GM18907 (cell line): Measurements from ENCODE around the gene CYP4B1.
"Not testable (repeated sequence)": the region's sequence is repeated elsewhere in the genome, so short reads cannot be mapped to it uniquely, and the experiment has no call there.

Experiments used
- ATAC-seq: cut with Tn5 transposase; IDR thresholded peaks from one replicate; pipeline ENCODE4 v1.9.1; 2021; ENCODE audit warnings: mild to moderate bottlenecking, moderate library complexity; ENCODE audit not compliant: unreplicated experiment

The CYP4B1 gene

GRCh38 chr1:46798810-46799209 is at the start of gene CYP4B1:
CYP4B1 (plus strand) TSS chr1:46799046; CDS start chr1:46799082, 36 bp downstream.
- ATAC-seq, result no peak

DNA sequence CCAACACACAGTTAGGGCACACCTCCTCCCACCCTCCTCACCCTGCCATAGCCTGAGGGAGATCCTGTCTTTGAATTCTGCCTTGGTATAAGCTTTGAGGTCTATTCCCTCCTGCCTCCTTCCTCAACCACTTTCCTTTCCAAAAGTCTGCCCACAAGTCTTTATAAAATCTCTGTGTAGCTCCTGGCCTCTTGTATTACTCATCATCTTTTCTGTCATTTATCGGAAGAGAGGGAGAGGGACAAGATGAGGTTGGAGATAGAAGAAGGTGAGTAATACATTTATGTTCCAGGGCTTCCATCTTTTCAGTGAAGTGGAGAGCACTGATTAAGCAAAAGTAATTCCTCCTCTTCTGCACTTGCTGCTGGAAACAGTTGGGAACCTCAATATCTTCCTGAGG is 49.4 kb upstream of the CYP4B1 start:
- no peak for ATAC-seq

DNA sequence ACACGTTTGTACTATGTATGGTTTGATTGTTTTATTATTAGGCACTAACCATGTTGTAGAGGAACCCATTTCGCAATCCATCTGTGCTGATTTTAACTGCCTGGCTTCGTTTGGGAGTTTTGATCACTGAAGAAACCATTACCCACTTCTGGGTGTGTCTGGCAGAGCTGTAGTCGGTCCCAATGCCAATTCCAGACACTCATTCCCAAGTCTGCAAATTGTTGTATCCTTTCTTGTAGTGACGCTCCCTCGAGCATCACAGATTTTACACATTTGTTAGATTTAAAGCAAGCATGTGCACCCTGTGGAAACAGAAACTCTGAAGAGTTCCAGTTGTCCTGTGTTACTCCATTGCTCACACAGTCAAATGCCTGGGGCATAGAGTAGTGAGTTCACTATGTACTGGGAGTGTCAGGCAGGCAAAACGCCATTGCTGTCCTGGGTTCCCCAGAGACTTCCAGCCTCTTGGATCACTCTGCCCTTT is 48.9 kb upstream of the CYP4B1 start:
- ATAC-seq, result no peak

DNA sequence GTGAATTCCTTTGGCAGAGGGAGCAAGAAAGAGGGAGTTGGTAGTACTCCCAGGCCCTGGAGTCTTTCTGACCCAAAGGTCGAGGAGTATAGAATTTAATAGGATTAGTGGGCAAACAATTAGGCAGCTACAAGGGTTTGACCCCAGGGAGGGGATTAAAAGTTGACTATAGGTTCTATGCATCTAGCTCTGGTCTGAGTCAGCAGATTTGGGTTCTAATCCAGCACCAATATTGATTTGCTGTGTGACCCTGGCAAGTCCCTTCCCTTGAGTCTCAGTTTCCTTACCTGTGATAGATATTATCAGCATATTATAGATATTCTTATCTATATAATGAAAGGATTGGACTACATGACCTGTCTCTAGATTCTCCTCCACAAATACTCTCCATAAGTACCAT is 44.9 kb upstream of the CYP4B1 start:
- ATAC-seq, result no peak

- not testable (repeated sequence) for ATAC-seq
Measured at GRCh38 chr1:46754707-46755106, 44.1 kb upstream of the CYP4B1 start.

- ATAC-seq, result no peak
Measured at GRCh38 chr1:46755121-46755520, 43.7 kb upstream of the CYP4B1 start.

DNA sequence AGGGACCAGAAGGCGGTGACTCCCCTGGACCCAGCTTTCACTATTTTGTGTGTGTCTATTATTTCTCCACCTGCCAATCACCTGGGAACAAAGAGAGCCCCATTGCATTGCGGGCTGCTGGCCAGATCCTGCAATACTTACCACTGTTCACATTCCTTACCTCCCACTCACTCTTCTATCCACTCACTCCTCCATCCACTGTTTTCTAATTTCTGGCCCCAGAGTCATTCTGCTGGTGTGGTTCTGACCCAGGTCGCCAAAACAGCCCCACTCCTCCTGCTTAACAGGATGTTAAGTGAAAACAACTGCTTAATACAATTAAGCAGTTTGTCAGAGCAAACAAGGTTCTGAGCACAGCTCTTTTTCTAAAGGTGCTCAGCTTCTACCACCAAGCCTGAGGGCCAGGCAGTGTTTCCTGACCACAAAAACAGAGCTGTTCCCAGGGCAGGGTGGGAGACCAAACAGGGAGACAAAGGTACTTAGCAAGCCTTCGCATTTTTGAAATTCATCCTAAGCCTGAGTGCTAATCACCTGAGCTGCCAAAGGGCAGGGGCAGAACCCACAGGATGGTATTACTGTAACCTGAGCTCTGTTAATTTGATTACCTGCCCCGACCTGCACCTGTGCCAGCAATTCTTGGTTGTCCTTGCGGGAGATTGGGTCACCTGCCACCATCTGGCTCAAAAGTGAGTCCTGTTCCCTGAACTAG is 41.4 kb upstream of the CYP4B1 start:
- ATAC-seq, result no peak

- no peak for ATAC-seq
Measured at GRCh38 chr1:46757956-46758528, 40.8 kb upstream of the CYP4B1 start.

- no peak for ATAC-seq
Measured at GRCh38 chr1:46760558-46761166, 38.2 kb upstream of the CYP4B1 start.

- no peak for ATAC-seq
Measured at GRCh38 chr1:46761740-46762139, 37.1 kb upstream of the CYP4B1 start.

DNA sequence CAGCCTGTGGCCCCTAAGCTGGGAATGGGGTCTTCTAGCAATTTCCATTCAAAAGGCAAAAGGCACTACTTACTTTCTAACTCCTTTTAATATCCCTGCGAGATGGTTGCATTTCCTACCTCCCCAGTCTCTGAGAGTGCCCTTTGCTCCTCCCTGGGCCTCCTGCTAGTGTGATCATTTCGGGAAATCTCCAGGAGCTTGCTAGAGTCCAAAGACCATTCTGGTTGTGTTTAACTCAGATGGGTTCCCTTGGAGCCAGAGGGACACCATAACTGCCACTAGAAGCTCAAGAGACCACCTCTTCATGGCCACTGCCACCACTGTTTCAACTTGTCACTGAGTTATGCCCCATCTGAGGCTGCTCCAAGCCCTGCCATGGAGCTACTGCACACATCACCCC is 34.4 kb upstream of the CYP4B1 start:
- ATAC-seq, result no peak

DNA sequence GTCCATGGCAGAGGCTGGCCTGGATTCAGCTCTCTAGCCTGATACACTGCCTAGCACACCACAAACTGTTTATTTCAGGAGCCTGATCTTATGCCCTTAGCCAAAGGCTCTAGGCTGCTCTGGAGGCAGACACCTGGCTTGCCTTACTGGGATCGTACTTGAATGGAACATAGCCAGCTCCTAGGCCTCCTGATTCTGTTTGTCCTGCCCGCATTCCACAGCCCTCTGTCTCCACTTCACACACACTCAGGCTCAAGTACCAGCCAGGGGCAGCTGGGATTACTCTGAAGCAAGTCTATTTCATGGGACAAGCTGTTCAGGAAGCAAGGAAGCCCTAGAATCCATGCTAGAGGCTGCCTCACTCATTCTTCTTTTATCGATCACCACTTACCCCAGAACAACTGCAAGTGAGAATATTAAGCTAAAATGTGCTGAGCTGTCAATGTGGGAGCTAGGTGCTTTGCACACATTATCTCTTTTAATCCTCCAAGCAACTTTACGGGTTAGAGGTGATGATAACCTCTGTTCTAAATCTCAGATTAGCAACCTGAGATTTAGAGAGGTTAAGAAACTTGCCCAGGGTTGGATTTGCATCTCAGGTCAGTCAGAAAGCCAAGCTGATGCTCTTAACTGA is 31.1 kb upstream of the CYP4B1 start:
- ATAC-seq, result no peak

GRCh38 chr1:46768445-46768844 is 30.4 kb upstream of the CYP4B1 start:
- ATAC-seq, result no peak

DNA sequence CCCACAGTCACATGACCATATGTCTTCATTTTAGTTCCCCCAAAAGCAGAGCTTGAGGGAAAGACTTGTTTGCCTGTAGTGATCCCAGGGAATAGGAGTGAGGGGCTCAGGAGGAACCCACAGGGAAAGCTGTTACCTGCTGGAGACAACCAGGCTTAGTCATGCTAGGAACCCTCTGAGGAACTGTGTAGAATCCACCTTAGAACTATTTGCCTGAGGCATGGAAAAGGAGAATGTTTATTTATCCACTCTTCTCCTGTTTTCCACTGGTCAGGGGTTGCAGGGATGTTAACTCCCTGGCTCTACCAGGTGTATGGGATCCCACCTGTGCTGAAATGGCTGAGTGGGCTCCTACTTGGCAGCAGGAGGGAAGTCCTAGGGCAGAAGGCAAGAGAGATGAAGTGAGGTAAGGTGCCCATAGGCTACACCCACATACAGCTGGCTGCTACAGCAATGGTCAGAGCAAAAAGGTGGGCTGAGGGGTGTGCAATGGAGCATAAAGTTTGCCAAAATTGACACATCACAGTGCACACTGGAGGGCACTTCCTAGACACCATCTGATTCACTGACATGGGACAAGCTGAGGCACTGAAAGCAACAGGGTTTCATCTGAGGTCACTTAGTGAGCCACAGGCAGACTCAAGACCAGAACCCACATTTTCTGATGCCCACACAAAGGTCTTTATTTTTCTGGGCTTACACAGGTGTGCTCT is 29.7 kb upstream of the CYP4B1 start:
- no peak for ATAC-seq

DNA sequence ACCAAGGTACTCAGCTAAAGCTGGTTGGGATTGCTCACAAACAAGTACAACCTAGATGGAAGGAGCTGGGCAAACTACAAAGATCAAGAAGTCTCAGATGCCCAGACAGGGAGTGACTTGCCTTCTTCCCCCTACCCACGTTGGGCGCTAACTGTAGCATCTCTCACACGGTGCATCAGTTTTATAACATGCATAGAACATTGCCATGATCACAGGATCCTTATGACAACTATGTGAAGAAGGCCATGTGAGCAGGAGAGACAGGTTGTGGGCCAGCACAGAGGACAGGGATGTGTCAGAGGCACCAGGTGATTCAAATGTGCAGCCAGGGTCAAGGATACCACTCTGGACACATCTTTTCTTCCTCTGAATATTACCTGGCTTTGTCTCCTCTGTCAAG is 28.3 kb upstream of the CYP4B1 start:
- no peak for ATAC-seq

DNA sequence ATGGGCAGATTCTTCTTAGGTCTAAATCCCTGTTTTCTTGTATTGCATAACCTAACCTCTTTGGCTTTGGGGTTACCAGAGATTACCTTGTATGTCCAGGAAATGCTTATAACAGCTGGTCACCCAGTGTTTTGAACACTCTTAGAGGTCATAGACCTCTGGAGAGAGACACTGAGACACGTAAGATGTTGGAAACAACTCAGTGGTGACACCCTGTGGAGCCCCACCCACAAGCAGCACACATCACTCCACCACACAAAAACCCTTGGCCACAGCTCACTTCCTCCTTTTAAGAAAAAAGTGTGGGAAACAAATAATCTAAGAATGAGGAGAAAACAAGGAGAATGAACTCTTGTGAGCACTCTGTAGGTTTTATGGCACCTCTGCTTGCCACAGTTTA is 26.3 kb upstream of the CYP4B1 start:
- ATAC-seq, result no peak

DNA sequence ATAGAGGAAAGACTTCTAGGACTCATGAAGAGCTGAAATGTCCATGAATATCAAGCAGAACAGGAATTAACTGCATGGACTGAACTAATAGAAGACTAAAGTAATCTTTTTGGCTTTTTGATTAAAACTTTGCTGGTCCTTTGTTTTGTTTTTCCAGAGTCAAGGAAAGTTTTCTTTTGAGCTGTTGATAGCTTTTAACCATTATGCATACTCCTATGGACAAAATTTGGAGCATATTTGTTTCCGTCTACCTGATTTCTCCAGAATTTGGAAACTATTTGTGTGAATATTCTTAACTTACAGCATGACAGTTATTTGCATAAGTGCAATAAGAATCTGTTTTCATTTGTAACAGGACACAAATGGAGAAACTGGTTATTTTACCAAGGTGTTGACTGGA is 24.5 kb upstream of the CYP4B1 start:
- ATAC-seq, result no peak

DNA sequence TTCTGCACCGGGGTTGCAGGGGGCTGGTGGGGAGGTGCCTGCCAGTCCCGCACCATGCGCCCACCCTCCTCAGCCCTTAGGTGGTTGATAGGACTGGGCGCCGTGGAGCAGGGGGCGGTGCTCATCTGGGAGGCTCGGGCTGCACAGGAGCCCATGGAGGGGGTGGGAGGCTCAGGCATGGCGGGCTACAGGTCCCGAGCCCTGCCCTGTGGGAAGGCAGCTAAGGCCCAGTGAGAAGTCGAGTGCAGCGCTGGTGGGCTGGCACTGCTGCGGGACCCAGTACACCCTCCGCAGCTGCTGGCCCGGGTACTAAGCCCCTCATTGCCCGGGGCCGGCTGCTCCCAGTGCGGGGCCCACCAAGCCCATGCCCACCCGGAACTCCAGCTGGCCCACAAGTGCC is 20.4 kb upstream of the CYP4B1 start:
- ATAC-seq, result not testable (repeated sequence)

DNA sequence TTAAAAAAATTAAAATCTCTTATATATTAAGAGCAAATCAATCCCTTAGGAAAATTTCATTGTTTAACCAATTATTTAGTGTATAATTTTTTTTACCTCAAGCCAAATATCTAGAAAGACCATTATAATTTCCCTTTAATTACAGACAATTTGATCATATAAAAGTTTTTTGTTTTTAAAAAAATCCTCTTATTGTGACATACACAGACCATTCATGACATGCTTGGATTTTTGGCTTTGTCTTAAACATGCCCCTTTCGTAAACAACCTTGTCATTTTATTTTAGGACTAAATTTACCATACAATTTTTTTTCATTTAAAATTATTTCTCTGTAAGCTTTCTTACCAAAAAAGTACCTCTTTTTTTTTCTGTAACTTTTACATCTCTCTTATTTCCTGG is 14.2 kb upstream of the CYP4B1 start:
- ATAC-seq, result no peak

DNA sequence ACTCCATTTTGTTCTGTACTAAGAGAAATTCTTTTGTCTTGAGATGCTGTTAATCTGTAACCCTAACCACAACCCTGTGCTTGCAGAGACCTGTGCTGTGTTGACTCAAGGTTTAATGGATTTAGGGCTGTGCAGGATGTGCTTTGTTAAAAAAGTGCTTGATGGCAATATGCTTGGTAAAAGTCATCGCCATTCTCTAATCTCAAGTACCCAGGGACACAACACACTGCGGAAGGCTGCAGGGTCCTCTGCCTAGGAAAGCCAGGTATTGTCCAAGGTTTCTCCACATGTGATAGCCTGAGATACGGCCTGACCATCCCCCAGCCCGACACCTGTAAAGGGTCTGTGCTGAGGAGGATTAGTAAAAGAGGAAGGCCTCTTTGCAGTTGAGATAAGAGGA is 10.2 kb upstream of the CYP4B1 start:
- not testable (repeated sequence) for ATAC-seq

- no peak for ATAC-seq
Measured at GRCh38 chr1:46790446-46791101, 8.3 kb upstream of the CYP4B1 start.
